ENCODE data around the gene SLC6A19. TPM values are rescaled to one million over a fixed set of nuclear protein-coding genes. Genes with fewer than 3 reads are reported as not detected.

Gene SLC6A19
- total RNA-seq, 2 donors from 2014 or later: 0.09 to 0.15 TPM

DNA sequence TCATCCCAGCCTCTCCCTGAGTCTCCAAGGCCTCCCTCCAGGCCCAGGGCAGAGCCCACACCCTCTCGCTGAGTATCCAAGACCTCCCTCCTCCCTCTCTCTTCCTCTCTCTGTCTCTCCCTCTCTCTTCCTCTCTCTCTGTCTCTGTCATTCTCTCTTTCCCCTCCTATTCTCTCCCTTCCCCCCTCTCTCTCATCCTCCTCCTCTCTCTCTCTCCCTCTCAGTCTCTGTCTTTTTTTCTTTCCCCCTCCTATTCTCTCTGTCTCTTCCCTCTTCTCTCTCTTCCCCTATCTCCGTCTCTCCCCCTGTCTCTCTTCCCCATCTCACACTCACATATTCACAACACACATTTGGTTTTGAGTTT is 8.1 kb downstream of the SLC6A19 start:
- Histone ChIP-seq H3K27me3 (ENCODE audit: control insufficient read depth, insufficient read depth, low read length, poor library complexity, severe bottlenecking) (no peaks in the 10 kb centered on the region), H3K9ac (ENCODE audit: extremely low read depth, low read length, poor library complexity, severe bottlenecking) (no peak overlapping the region), H3K9me3 (ENCODE audit: control insufficient read depth, low read length) (no peaks in the 10 kb centered on the region), H3K4me3 (ENCODE audit: low read length) (no peak overlapping the region), H3K27ac (ENCODE audit: low read depth, low read length) (no peak overlapping the region), H3K36me3 (ENCODE audit: control insufficient read depth, insufficient read depth, low read length) (no peaks in the 10 kb centered on the region), H3K4me1 (ENCODE audit: control insufficient read depth, insufficient read depth, low read length) (no peaks in the 10 kb centered on the region)
- Mint-ChIP-seq H3K9me3 (no peaks in the 10 kb centered on the region), H3K27ac (no peak overlapping the region), H3K27me3 (ENCODE audit: insufficient read depth) (peaks cover 3% of the 10 kb centered on the region), H3K4me3 (no peak overlapping the region), H3K4me1 (peaks cover 5% of the 10 kb centered on the region), H3K36me3 (ENCODE audit: low read depth) (no peaks in the 10 kb centered on the region)
- DNase-seq: no peak
- no peak for TF ChIP-seq CTCF (conservative IDR thresholded peaks at IDR 0.05)
- WGBS, 2 experiments (ENCODE audit: insufficient coverage in 1 of 2, insufficient read length in 1 of 2): 85 to 87% methylated on average over 2 of the region's 2 CpGs

GRCh38 chr5:1209896-1210776 is 8.7 kb downstream of the SLC6A19 start:
- Mint-ChIP-seq H3K4me1 (peaks cover under 1% of the 10 kb centered on the region), H3K27me3 (ENCODE audit: insufficient read depth) (no peaks in the 10 kb centered on the region), H3K9me3 (no peaks in the 10 kb centered on the region), H3K36me3 (ENCODE audit: low read depth) (no peaks in the 10 kb centered on the region), H3K27ac (no peak overlapping the region), H3K4me3 (no peak overlapping the region)
- DNase-seq: no peak
- TF ChIP-seq CTCF (conservative IDR thresholded peaks at IDR 0.05): no peak
- H3K27ac ChIP-seq (ENCODE audit: low read depth, low read length): no peak overlapping the region
- no peaks in the 10 kb centered on the region for H3K4me1 ChIP-seq (ENCODE audit: control insufficient read depth, insufficient read depth, low read length)
- no peaks in the 10 kb centered on the region for H3K9me3 ChIP-seq (ENCODE audit: control insufficient read depth, low read length)
- H3K27me3 ChIP-seq (ENCODE audit: control insufficient read depth, insufficient read depth, low read length, poor library complexity, severe bottlenecking): no peaks in the 10 kb centered on the region
- H3K4me3 ChIP-seq (ENCODE audit: low read length): no peak overlapping the region
- 88% methylated on average over 12 to 21 of the region's 21 CpGs for WGBS, 2 experiments (ENCODE audit: insufficient coverage in 1 of 2, insufficient read length in 1 of 2)
- no peak overlapping the region for H3K9ac ChIP-seq (ENCODE audit: extremely low read depth, low read length, poor library complexity, severe bottlenecking)
- H3K36me3 ChIP-seq (ENCODE audit: control insufficient read depth, insufficient read depth, low read length): no peaks in the 10 kb centered on the region

DNA sequence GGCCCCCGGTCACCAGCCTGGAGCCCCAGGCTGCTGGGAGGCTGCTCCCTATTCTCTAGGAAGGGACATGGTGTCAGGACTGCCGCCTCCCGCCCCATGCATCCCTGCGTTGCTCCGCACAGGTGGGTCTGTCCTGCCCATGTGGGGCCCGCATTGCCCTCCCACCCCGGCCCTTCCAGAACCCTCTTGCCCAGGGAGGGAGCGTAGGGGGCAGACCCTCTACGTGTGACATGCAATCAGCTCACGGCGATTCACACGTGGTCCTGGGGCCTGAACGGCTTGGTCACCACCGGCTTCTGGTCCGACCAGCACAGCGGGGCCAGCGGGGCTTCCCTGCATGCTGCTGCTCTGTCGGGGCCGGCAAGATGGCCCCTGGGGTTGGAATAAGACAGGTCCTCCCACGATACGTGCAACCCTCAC is 9.4 kb downstream of the SLC6A19 start:
- H3K4me1 ChIP-seq (ENCODE audit: control insufficient read depth, insufficient read depth, low read length): no peaks in the 10 kb centered on the region
- no peaks in the 10 kb centered on the region for H3K4me1 Mint-ChIP-seq
- no peaks in the 10 kb centered on the region for H3K27me3 ChIP-seq (ENCODE audit: control insufficient read depth, insufficient read depth, low read length, poor library complexity, severe bottlenecking)
- WGBS, 2 experiments (ENCODE audit: insufficient coverage in 1 of 2, insufficient read length in 1 of 2): 88 to 90% methylated on average over 20 to 21 of the region's 21 CpGs
- H3K4me3 Mint-ChIP-seq: no peak overlapping the region
- no peak overlapping the region for H3K4me3 ChIP-seq (ENCODE audit: low read length)
- no peak overlapping the region for H3K27ac Mint-ChIP-seq
- H3K36me3 Mint-ChIP-seq (ENCODE audit: low read depth): no peaks in the 10 kb centered on the region
- no peak overlapping the region for H3K27ac ChIP-seq (ENCODE audit: low read depth, low read length)
- H3K9ac ChIP-seq (ENCODE audit: extremely low read depth, low read length, poor library complexity, severe bottlenecking): no peak overlapping the region
- H3K36me3 ChIP-seq (ENCODE audit: control insufficient read depth, insufficient read depth, low read length): no peaks in the 10 kb centered on the region
- TF ChIP-seq CTCF (conservative IDR thresholded peaks at IDR 0.05): no peak
- no peaks in the 10 kb centered on the region for H3K9me3 ChIP-seq (ENCODE audit: control insufficient read depth, low read length)
- H3K9me3 Mint-ChIP-seq: peaks cover 3% of the 10 kb centered on the region
- DNase-seq: no peak
- H3K27me3 Mint-ChIP-seq (ENCODE audit: insufficient read depth): no peaks in the 10 kb centered on the region

All from endodermal cell (in vitro differentiated cells).